Hippocampal formation (tissue), 2 donors: ENCODE data around the gene LYSMD3.

Experiments
- DNase-seq, 2 donors: peaks; one replicate each; lab custom pipeline; 2025; lab: John Stamatoyannopoulos, UW

Gene LYSMD3

DNA sequence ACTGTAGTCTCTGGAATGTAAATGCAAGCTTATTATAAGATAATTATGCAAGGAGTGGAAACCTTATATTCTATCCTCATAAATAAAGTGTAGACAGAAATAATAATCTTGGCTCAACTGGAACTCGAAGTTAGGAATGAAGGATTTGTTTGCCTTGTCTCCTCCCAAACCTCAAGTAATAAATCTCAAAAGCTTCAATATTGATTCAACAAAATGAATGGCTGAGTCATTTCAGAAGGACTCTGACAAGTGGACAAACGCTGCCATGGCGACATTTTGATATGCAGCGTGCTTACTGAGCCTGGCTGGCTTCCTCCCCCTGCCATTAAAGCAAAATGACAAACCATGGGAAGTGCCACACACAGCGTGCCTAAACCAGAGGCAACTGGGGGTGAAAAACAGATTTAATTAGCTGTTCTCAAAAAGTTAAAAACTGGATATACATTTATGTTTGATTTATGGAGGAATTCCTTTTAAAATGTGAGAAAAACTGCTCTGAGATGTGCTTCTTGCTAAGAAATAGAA, 18.7 kb upstream of the LYSMD3 start:
- DNase-seq = no peak

DNA sequence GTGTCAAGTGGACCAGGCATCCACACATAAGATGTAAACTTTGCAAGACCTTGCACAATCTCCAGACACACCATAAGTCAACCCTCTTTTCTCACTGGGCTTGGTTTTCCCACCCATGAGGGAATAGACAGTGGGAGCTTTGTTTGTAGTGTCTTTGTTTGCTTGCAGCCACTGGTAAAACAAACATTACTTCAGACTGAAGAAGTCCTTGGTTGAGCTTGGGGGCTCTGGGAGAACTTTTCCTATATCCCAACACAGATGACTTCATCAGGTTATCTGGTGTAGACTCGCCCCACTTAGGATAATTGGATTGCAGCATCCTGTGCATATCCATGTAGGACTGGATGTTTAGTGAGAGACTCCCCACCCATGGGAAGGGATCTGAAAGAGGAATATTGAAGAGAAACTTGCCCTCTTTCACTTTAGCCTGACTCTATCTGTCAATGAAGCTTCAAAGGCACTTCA, 17.7 kb upstream of the LYSMD3 start:
- no peak for DNase-seq

DNA sequence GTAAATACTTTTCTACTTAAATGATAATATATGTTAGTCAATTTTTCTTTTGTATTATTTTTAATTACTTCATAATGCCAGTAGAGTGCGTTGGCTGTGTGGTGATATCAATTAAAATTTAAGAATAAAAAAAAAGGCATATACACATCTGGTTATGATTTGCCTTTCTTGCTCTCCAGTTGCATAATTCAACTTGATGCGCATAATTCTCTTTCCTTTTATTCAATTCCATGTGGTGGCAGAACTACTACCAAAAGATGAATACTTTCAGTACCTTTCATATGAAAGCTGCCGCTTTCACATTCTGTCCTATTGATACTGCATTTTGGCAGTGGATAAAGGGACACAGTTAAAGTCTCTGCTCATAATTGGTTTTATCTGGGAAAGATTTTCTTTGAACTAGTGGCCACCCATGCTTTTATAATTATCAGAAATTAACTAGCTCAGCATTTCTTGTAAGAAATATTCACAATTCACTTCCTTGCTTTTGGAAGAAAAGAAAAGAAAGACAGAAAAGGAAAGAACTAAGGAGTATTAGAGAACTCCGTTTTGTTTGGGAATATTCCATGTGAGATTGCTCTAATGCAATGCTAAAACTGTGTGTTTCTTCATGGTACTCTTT, 16.9 kb upstream of the LYSMD3 start:
- no peak for DNase-seq

DNA sequence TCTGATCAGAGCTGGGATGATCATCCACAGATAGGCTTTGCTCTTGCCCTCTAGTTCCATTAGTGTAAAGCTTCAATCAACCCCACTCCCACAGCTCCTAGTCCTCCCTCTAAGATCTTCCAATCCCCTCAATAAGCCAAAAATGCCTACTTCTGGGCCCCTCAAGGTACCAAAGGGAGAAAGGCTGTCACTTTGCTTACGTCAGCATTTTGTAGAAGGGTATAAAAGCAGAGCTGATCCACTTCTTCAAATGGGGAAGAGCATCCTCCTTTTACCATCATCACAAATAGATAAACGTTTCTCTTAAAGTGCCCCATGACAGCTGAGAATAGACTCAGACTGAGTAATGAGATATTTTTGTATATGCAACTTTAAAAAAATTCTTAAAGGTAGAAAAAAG, 16.1 kb upstream of the LYSMD3 start:
- DNase-seq = no peak

DNA sequence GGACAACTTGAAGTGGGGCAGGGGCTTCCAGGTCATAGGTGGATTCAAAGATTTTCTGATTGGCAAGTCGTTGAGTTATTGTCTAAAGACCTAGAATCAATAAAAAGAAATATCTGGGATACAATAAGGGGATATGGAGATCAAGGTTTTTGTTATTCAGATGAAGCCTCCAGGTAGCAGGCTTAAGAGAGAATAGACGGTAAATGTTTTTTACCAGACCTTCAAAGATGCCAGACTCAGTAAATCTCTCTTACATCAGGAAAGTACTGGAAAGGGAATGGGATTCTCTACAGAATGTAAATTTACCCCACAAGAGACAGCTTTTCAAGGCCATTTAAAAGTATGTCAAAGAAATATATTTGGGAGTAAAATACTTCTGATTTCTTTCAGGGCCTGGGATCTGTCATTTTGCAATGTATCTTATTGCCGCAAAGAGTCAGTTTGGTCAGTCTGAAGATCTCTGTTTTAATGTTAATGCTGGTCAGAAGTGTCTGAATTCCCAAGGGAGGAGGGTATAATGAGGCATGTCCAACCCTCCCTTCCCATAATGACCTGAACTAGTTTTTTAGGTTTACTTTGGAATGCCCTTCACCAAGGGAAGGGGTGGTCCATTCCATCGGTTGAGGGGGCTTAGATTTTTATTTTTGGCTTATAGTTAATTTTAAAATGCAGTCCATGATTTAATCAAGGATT, 13.6 kb upstream of the LYSMD3 start:
- DNase-seq = no peak

DNA sequence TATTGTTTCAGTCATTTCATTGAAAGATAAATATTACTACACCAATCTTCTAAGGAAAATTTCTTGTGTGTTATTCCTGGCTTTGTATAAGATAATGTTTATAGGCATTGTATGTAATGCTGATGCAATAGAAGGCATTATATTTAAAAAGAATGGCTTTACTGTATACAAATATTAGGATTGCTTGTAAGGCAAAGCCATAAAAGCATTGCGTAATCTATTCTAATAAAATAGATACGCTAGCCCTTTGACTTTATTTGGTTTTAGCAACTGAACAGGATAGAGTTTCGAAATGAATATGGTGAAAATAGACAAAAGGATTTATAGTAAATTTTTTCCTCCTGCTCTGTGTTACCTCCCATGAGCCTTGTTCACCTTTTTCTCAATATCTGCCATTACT, 5.5 kb upstream of the LYSMD3 start:
- no peak for DNase-seq

DNA sequence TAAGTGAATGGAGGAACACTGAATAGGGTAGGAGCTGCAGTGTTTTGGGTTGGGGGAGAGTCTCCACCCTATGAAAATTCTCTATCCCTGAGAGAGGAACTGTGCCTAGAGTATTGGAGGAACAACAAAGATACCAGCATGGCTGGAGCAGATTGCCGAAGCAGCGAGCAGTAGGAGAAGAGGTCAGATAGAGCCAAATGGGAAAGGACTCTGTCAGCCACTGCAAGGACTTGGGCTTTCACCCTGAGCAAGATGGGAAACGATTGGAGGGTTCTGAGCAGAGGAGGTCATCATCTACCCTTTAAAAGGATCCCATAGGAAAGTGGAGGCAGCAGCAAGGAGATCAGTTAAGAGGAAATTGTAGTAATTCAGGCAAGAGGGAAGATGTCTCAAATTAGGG, 4.4 kb upstream of the LYSMD3 start:
- DNase-seq = no peak

DNA sequence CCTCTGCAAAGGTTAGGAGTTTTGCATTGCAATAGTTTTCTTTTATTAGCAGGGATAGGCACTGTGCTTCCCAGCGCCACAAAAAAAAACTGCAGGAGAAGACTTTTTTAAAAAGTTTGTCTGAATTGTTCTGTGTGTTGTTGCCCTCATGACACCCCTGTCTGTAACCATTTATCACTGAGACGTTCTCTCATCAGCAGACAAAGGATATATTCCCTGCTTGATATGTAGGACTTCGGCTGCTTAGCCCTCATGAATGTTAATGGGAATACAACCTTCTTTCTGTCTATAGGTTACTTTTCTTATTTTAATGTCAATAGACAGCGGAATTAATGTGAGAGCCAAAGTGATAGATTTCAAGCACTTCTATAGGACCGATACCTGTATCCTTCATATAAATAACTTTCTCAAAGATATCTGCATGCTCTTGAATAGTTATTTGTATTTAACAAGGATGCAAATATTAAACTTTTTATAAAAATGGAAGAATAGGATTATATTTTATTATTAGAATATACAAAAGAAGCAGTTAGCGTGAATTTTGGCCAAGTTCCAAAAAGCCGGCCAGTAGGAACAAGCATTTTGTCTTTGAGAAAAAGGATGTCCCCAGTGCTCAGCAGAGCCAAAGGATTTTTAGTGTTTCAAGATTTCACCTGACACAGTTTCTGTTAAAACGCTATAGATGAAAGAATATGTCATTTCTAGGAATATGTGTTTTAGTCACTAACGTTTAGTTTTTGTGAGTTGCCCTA, 1.5 kb upstream of the LYSMD3 start:
- no peak for DNase-seq

DNA sequence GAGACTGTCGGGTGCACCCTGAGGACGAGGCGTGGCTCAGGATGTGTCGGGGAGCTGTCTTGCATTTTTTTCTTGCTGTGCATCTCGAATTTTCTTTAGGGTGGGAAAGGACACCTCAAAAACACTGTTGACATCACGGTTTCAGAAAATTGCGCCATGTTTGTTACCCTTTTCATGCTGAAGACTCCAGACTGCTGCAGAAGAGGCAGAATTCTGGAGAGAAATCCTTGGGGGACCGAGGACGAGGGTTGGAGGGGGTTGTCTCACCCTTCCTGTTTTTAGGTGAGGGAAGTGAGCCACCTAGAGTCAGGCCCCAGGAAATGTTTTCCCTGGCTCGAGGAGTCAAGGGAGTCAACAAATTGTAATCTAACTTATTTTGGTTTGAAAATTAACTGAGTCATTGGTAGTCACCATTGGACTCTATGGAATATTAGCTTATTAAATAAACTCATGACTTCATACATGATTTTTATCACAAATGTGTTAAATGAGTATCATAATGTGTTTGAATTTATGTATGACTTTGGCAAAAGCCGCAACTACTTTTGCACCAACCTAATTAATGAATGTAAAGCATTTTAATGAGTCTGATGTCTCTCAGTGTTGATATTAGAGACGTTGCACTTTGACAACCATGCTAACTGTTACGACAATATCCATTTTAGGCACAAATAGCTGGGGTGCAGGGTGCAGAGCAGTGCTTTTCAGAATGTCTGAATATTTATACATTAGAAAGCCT, 724 bp upstream of the LYSMD3 start:
- DNase-seq = peak; percentile 84 to 87

DNA sequence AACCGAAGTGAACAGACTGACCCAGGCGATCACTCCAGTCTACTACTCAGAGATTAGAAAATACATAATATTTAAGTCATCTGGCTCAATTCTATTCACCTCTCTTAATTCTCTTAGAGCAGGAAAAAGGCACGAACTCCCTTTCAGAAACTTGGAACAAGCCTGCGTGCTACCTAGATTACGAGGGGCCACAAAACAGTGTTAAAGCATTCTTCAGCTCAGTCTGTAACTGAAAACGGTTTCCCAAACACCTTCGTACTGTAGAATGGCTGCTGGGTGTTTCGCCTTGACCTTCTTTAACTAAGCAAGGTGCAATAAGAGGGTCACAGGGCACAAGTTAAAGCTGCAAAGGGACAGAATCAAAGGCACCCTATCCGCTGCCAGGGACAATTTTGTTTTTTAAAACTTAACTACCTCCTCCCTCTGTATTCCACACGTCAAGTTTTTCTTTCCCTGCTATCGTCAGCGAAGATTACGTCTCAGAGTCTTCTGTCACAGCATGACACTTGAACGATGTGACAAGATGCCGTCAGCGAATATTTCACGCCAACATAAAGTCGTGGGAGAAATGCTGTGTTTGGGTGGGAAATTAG, 687 bp downstream of the LYSMD3 start:
- DNase-seq = peak in 1 of 2 donors; percentile 34

DNA sequence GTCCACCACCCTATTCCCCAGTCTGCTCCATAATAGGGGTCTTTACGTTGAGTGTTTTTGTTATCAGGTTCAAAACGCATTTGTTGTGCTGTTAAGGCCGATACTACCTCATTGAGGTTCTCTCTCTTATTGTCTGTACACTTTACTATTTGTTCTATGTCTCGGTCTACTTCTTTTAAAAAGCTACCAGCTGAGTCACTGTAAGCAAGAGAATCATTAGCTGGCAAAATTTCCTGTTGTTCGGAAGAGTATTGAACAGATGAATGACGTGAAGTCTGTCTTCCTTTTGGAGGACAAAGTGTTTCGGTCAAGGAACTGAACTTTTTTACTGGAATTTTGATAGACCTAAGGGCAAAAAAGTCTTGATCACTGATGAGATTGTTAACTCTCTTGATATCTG, 10.3 kb downstream of the LYSMD3 start:
- no peak for DNase-seq

DNA sequence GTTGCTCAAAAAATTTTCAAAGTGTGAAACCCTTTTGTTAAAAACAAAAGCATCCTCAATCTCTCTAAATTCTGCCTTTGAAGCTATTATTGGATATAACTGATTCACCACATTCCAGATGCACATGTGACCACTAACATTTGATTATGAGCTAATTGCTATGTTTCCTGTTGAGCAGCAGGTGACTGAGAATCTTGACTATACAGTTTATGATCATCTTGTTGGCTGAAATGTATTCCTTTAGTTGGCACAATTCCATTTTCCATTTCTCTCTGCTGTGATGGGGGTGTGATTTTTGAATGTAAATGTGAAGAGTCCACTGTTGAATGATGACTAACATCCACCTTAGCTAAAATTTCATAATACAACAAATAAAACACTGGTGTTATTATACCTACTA, 10.7 kb downstream of the LYSMD3 start:
- no peak for DNase-seq

DNA sequence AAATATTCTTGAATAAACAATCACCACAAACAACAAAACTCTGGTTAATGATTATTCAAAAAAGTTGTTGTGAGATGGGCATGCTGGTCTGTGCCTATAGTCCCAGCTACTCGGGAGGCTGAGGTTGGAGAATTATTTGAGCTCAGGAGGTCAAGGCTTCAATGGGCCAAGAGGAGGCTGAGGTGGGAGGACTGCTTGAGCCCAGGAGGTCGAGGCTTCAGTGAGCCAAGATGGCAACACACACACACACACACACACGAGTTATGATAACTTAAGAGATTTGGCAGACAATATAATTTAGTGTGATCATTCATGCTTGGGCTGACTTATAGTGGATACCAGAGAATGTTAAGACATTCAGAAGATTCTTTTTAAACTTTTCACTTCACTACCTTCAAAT, 14.9 kb downstream of the LYSMD3 start:
- no peak for DNase-seq

DNA sequence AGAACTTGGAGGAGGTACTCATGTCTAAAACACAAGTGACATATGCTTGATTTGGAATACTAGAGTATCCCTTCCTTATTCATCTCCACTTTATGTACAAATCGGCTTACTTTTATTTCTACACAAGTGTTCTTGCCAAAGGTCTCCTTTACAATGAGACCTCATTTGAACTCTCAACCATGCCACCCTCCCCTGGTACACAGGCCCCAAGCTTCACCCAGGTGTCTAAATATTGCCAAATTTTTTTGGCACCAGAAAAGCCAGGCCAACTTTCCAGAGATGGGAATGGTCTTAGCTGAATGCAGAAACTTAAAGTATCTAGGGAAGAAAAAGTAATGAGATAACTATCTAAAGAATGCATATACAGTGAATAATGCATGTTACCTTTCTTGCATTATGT, 18.9 kb downstream of the LYSMD3 start:
- no peak for DNase-seq

DNA sequence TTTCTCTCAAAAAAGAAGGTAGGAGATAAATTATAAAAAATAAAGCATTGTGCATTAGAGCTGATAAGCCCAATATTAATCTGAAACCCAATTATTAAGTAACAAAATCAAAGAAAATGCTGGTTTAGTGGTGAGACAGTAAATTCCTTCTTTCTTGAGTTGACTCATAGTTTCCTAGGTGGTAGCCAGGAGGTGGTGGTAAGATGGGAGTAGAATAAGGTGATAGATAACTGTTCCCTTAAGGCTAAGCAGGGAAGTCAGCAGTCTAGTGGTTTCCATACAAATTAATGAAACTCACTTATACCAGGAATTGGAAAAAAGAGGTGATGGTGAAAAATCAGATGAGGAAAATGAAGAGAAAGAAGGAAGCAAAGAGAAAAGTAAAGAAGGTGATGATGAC, 23.2 kb downstream of the LYSMD3 start:
- no peak for DNase-seq

DNA sequence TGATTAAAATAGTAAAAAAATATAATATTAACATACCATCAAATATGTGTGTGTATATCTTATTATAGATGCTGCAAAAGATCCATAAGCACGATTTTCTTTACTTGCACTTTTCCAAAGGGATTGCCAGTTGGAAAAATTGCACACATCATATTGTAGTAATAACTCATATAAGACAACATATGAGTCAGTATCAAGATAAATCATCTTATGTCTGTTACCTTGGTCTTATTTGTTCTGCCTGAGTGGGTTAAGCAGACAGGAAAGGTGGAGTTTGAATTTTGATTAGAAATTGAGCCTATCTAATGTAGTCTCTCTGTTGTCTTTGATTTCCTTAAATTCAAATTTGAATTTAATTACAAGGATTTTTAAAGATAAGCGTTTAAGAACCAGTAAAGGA, 24.6 kb downstream of the LYSMD3 start:
- DNase-seq = no peak

DNA sequence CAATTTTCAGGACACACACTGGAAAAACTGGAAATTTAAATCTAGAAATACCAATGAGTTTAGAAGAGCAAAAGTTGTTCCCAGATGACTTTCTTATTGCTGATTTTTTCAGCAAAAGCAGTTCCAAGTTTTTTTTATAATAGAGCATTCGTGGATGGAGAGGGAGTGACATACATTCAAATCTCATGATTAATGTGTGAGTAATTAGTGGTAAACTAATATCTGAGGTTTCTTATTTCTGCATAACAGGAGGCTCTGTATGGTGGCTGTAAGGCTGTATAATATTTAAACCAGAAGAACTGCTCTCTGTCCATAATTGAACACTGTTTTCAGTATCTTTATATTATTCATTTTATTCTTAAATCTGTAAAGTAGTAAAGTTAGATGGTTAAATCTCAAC, 25.8 kb downstream of the LYSMD3 start:
- no peak for DNase-seq

DNA sequence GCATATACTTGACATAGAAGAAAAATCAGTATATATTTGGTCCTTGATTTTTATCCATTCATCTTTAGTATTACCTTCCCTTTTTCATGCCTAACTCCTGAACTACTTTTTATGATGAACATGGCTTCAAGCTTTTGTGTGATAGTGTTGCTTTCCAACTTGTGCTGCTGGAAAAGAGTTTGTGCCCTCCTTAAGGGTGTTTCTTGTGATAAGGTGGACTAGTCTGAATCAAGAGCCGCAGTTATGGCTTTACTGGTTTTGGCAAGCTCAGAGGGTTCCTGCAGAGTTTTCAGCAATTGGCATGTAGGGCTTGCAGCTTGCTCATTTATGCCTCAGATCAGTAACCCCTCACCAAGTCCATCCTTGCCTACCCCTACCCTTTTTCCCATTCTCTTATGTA, 34.2 kb downstream of the LYSMD3 start:
- no peak for DNase-seq

DNA sequence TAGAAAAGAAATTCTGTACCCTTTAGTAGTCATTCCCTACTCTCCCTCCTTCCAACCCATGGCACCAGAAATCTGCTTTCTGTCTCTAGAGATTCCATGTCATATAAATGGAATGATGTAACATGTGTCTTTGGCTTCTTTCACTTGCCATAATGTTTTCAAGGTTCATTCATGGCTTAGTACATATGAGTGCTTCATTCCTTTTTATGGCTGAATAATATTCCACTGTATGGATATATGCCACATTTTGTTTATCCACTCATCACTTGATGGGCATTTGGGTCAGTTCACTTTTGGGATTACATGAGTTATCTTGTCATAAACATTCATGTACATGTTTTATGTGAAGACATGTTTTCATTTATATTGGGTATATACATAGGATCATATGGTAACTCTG, 35.3 kb downstream of the LYSMD3 start:
- DNase-seq = no peak

DNA sequence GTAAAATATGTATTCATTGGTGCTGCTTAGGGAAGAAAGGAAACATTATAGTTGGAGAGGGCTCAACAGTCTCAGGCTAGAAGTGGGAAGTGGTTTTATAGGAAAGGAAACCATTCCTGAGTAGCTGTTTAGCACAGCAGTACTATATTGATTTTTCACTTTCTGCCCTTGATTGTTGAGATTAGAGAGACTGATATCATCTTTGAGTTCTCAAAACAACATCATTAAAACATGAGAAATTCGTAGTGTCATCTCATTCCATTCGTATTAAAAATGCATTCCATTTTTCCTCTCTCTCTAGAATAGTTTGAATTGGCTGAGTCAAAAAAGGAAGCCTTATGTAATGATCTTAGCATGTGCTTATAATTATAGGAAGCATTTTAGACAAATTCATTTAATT, 40.6 kb downstream of the LYSMD3 start:
- no peak for DNase-seq

DNA sequence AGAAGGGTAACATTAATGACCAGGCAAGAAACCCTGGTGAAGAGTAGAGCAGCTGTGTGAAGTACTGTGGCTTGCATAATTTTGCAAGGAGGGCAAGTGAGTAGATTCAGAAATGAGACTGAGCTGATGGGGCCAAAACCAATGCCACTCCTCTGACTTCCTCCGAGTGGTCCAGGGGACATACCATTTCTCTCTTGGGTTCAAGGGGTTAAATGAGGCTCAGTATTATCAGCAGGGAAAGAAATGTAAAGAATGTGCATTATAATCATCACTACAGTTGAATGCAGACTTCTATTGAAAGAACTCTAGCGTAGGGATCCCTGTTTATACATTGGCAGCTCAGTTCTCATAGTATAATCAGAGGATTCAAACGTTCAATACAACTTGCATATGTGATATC, 44.8 kb downstream of the LYSMD3 start:
- no peak for DNase-seq

DNA sequence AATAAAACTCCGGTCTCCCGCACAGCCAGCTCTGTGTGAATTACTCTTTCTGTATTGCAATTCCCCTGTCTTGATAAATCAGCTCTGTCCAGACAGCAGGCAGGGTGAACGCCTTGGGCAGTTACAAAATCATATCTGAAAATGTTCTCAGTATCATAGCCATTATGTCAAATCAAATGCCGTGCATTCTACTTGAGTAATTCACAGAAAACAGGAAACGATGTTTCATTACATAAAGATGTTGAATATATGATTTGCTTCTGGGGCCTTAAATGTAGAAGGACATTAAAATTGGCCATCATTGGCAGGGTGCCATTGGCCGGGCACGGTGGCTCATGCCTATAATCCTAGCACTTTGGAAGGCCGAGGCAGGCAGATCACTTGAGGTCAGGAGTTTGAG, 46.2 kb downstream of the LYSMD3 start:
- no peak for DNase-seq
